ENCODE measurements around the gene KRTAP4-16.

DNA sequence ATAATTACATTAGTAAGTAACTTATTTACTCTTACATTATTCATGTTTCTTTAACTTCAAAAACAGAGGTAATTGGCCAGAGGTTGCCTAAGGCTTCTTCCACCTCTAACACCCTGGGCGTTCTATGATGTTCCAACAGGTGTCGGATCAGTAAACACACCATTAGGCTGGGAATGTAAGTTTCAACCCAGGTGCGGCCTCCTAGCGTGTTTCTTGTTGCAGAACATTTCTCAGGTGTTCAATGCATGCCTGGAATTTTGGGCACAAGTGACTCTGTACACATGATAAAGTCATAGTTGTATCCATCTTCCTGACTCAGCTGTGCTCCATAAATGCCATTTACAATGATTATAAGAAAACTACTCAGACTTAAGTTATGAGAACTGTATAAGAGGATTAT lies 48.0 kb downstream of the KRTAP4-16 start:
- no peak for TF ChIP-seq EZH2phosphoT487 (IDR thresholded peaks at IDR 0.05; ENCODE audit: borderline replicate concordance)
- no peak for TF ChIP-seq CTCF (conservative IDR thresholded peaks at IDR 0.05; ENCODE audit: low read length)

Data from Loucy (cell line).